Measurements from ENCODE around the gene CLEC20A. TPM values are rescaled to one million over a fixed set of nuclear protein-coding genes. Genes with fewer than 3 reads are reported as not detected.

CLEC20A gene
- total RNA-seq, 1 experiment from 2014 or later: not detected

GRCh38 chr1:178456472-178456871, 40.3 kb downstream of the CLEC20A start:
- ATAC-seq: no peak
- BruUV-seq (replicated peaks): no TSS peak
- H3K9me2 ChIP-seq (replicated peaks; ENCODE audit: low read length): no peaks in the 10 kb centered on the region
- no peaks in the 10 kb centered on the region for H3K79me2 ChIP-seq (ENCODE audit: low read length)
- H3K36me3 ChIP-seq (ENCODE audit: low read depth, low read length): no peaks in the 10 kb centered on the region; the same call in 1 of the 2 replicates
- POLR2A ChIA-PET (ENCODE audit: unreplicated experiment): no interaction called here
- peaks cover 7% of the 10 kb centered on the region; the same call in 1 of the 2 replicates for H3K4me1 ChIP-seq (ENCODE audit: insufficient read depth, low read length)
- H3K9me3 ChIP-seq (ENCODE audit: low read length): no peaks in the 10 kb centered on the region
- H4K20me1 ChIP-seq (ENCODE audit: low read length): no peaks in the 10 kb centered on the region
- no peak for TF ChIP-seq EZH2phosphoT487 (IDR thresholded peaks at IDR 0.05; ENCODE audit: borderline replicate concordance, low read length)
- TF ChIP-seq EZH2 (IDR thresholded peaks at IDR 0.05; ENCODE audit: low read length, unreplicated experiment): no peak
- TF ChIP-seq CTCF (conservative IDR thresholded peaks at IDR 0.05; ENCODE audit: low read depth, low read length): no peak
- H3K4me2 ChIP-seq (ENCODE audit: low read length): no peak overlapping the region
- no peak overlapping the region for H3K27ac ChIP-seq (ENCODE audit: low read length)
- H3F3A ChIP-seq (ENCODE audit: low read length, unreplicated experiment): no peaks in the 10 kb centered on the region
- H3K4me3 ChIP-seq (ENCODE audit: low read length): no peak overlapping the region
- CTCF ChIA-PET: no interaction called here
- H2AFZ ChIP-seq (ENCODE audit: low read length): no peak overlapping the region
- no peaks in the 10 kb centered on the region for H3K27me3 ChIP-seq (ENCODE audit: low read length)
- no peak for DNase-seq
- intact Hi-C loops (cut with micrococcal nuclease): no loop called here
- no peak overlapping the region for H3K9ac ChIP-seq (ENCODE audit: low read length)

GRCh38 chr1:178452013-178452412, 44.8 kb downstream of the CLEC20A start:
- ChIA-PET POLR2A (ENCODE audit: unreplicated experiment) (no interaction called here), CTCF (no interaction called here)
- 0 out of 2 replicates have a peak overlapping the region, but pooled peaks have one; percentile 4 for H3K4me2 ChIP-seq (ENCODE audit: low read length)
- no peaks in the 10 kb centered on the region for H3K79me2 ChIP-seq (ENCODE audit: low read length)
- H3K27me3 ChIP-seq (ENCODE audit: low read length): no peaks in the 10 kb centered on the region
- no peak overlapping the region for H3K4me3 ChIP-seq (ENCODE audit: low read length)
- no peak overlapping the region for H3K9ac ChIP-seq (ENCODE audit: low read length)
- TF ChIP-seq CTCF (conservative IDR thresholded peaks at IDR 0.05; ENCODE audit: low read depth, low read length): no peak
- TF ChIP-seq EZH2 (IDR thresholded peaks at IDR 0.05; ENCODE audit: low read length, unreplicated experiment): no peak
- TF ChIP-seq EZH2phosphoT487 (IDR thresholded peaks at IDR 0.05; ENCODE audit: borderline replicate concordance, low read length): no peak
- no peaks in the 10 kb centered on the region for H4K20me1 ChIP-seq (ENCODE audit: low read length)
- H3K27ac ChIP-seq (ENCODE audit: low read length): no peak overlapping the region
- H3K9me3 ChIP-seq (ENCODE audit: low read length): no peaks in the 10 kb centered on the region
- H3K36me3 ChIP-seq (ENCODE audit: low read depth, low read length): no peaks in the 10 kb centered on the region; the same call in 1 of the 2 replicates
- DNase-seq: no peak
- H2AFZ ChIP-seq (ENCODE audit: low read length): no peak overlapping the region
- no peaks in the 10 kb centered on the region for H3F3A ChIP-seq (ENCODE audit: low read length, unreplicated experiment)
- H3K4me1 ChIP-seq (ENCODE audit: insufficient read depth, low read length): peaks cover 12% of the 10 kb centered on the region; the same call in 1 of the 2 replicates
- no peaks in the 10 kb centered on the region for H3K9me2 ChIP-seq (replicated peaks; ENCODE audit: low read length)
- BruUV-seq (replicated peaks): no TSS peak
- no peak for ATAC-seq
- intact Hi-C loops (cut with micrococcal nuclease): no loop called here

- peak; percentile 7 for DNase-seq
- POLR2A ChIA-PET (ENCODE audit: unreplicated experiment): no interaction called here
Observed at GRCh38 chr1:178451529-178451928, 45.2 kb downstream of the CLEC20A start.

More at GRCh38 chr1:178451529-178451928, 45.2 kb downstream of the CLEC20A start:
- Histone ChIP-seq H3K4me3 (ENCODE audit: low read length) (no peak overlapping the region), H3K4me2 (ENCODE audit: low read length) (0 out of 2 replicates have a peak overlapping the region, but pooled peaks have one; percentile 4), H3F3A (ENCODE audit: low read length, unreplicated experiment) (no peaks in the 10 kb centered on the region), H3K9me2 (replicated peaks; ENCODE audit: low read length) (no peaks in the 10 kb centered on the region), H4K20me1 (ENCODE audit: low read length) (no peaks in the 10 kb centered on the region), H2AFZ (ENCODE audit: low read length) (no peak overlapping the region), H3K9ac (ENCODE audit: low read length) (no peak overlapping the region), H3K9me3 (ENCODE audit: low read length) (no peaks in the 10 kb centered on the region), H3K36me3 (ENCODE audit: low read depth, low read length) (no peaks in the 10 kb centered on the region; the same call in 1 of the 2 replicates), H3K27ac (ENCODE audit: low read length) (no peak overlapping the region), H3K27me3 (ENCODE audit: low read length) (no peaks in the 10 kb centered on the region), H3K79me2 (ENCODE audit: low read length) (no peaks in the 10 kb centered on the region), H3K4me1 (ENCODE audit: insufficient read depth, low read length) (peaks cover 12% of the 10 kb centered on the region; the same call in 1 of the 2 replicates)
- ATAC-seq: peak; percentile 38; the same call in 1 of the 2 replicates
- intact Hi-C loops (cut with micrococcal nuclease): no loop called here
- no peak for TF ChIP-seq CTCF (conservative IDR thresholded peaks at IDR 0.05; ENCODE audit: low read depth, low read length)
- no peak for TF ChIP-seq EZH2 (IDR thresholded peaks at IDR 0.05; ENCODE audit: low read length, unreplicated experiment)
- no peak for TF ChIP-seq EZH2phosphoT487 (IDR thresholded peaks at IDR 0.05; ENCODE audit: borderline replicate concordance, low read length)
- CTCF ChIA-PET: interaction anchor here (0.6 kb wide), 1 partner anchor 323 kb away, joined by 3 read pairs; no protein-coding TSS in a partner anchor
- no TSS peak for BruUV-seq (replicated peaks)

Data from PC-3 (cell line).